HuH-7 (cell line): ENCODE data around the gene MRPL45.

Experiments used
- DNase-seq: peaks from one replicate; pipeline ENCODE4 v3.0.0; 2011; ENCODE audit warnings: low spot score

MRPL45 gene

DNA sequence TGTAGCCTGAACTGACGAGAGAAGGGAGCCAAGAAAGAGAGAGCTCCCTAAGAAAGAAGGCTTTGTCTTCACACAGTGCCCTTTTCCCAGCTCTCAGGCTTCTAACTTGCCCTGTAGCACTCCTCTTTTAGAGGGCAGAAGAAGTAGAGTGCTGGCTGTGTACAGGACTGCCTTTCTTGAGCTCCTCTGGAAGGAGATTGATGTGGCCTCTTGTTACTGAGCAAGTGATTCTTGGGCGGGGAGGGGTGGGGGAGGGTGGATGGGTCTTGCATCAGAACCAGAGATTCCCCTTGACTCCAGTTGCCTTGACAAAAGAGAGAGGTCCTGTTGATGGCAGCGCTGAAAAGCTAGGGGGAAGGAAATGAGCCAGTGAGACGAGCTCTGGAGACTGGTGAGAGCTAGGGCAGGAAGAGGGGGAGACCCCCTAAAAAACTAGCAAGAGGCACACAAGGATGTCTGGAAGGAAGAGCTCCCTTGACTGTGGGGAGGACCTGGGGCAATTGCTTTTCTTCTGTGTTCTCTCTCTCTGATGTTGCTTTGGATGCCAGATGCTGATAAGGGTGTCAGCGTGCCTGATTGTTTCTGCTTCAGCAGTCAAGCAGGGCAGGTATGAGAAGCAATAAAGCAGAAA is 28.4 kb downstream of the MRPL45 start:
- DNase-seq, result no peak

DNA sequence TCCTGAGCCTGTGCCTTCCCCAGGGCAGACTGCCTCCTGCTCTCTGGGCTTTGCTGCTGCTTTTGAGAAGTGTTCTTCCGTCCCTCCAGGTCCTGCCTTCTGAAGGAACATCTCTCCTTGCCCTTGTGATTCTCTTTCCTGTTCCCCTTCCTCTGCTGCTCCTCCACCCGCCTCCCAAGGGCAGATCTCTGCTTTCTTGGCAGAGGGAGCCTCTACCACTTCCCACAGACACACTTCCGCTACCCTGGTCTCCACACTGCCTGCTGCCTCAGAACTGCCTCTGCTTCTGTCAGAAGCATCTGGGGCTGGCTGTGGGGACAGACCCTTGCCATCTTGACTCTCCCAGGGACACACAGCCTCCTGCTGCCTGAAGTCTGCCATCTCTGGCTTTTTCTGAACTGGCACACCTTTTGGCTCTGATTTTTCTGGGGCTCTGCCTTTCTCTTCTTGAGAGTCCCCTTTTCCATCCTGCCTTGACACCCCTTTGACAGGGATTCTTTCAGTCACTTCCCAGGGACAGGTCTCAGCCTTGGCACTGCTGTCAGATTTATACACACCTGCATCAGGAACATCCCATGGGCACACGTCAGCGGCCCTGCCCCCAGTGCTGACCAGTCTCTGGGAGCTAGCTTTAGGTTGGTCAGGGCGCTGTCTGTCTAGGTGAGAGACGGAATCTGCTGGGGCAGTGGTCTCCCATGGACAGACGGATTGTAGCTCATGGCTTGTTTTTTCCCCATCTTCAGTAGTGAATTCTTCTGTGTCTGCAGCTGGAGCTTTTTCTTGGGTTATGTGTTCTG is 30.2 kb downstream of the MRPL45 start:
- DNase-seq, result no peak

DNA sequence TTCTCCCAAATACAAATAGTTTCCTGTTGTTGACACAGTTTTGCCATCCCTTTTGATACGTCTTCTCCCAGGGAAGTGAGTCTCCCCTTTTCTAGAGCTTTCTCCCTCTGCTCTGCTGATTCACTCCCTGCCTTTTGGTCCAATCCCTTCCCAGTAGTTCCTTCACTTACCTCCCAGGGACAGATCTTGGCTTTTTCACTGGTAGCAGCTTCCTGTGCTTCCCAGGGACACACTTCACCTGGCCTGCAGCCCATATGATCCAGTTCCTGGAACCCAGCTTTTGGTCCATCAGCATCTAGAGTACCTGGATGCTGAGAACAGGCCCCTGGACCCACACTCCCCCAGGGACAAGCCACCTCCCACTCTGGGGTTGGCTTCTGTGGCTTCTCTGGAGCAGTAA is 31.0 kb downstream of the MRPL45 start:
- no peak for DNase-seq

DNA sequence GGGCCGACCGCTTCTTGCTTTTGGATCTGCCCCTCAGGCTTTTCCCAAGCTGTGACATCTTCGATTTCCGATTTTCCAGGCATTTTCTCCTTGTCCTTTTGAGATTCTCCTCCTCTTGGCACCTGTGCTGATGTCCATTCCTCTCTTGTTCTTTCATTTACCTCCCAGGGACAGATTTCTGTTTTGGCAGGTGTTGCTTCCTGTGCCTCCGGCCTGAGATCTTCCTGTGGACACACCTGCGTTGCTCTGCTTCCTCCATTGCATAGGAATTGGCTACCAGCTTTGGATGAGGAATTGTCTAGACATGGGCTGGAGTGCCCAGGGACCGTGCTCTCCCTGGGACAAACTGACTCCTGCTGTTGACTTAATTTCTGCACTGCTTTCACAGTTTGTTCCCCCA is 31.7 kb downstream of the MRPL45 start:
- DNase-seq, result no peak

DNA sequence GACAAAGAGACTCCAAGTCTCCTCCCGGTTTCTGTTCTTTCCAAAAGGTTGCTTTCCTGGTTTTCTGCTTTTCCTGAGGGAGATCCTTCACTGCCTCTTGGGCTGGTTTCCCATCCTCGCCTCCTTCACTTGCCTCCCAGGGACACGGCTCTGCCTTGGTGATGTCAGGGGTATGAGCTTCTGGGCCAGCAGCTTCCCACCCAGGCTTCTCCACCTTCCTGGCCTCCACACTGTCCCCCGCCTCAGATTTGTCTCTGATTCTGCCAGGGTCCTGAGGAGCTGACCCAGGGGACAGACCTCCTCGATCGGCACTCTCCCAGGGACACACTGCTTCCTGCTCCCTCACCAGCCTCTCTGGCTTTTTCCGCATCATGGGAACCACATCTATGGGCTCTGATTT is 32.3 kb downstream of the MRPL45 start:
- DNase-seq, result no peak

DNA sequence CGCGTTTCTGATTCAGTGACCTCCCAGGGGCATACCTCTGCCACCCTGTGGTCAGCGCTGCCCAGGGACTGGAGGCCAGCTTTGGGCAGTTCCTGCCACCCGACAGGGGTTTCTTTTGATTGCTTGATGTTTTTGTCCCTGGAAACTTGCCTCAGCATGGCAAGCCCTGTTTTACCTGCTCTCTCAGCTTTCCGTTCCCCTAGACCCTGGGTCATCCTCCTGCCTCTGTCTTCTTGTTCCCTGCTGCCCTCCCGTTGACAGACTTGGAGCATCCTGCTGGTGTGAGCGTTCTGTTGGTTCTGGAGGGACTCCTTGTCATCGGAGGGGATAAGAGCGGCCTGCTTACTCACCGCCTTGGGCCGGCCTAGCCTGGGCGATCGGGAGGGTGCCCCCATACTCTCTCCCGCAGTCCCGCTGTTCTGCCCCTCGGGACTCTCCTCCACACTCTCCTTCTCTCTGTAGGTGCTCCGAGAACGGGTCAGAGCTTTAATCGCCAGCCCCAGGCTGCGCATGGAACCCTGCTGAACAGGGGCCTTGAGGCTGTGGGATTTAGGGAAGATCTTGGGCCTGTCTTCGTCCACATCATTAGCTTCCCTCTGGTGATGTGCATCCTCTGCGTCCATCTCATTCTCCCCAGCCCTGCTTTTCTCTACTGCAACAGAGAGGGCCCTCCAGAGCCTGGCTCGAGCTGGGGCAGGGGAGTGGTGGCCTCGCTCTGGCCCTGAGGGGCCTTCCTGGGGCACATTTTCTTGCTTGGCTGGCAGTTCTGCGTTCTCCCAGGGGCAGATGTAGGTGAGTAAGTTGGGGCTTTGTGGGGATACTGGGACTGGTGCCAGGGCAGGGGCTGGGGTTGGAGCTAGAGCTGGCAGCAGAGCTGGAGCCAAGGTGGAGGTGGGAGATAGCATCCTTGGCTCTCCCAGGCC is 33.1 kb downstream of the MRPL45 start:
- DNase-seq, result no peak

DNA sequence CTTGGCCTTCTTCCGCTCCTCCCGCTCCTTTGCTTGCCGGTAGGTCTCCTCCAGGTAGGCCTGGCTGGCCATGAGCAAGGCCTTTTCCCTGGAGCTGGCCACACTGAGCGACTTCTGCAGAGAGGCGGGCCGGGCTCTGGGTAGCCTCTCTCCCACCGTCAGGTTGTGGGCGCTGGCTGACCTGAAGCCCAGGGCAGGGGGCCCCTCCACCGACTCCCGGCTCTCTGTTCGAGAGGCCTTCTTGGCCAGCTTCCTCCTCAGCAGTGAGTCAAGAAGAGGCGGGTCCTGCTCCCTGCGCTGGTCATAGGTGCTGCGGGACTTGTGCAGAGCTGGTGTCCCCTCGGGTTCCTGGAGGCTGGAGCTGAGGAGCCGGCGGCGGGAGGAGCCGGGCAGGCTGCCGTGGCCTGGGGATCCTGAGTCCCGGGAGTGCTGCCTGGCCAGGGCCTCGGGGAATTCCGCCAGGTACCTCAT is 34.0 kb downstream of the MRPL45 start:
- DNase-seq, result no peak

DNA sequence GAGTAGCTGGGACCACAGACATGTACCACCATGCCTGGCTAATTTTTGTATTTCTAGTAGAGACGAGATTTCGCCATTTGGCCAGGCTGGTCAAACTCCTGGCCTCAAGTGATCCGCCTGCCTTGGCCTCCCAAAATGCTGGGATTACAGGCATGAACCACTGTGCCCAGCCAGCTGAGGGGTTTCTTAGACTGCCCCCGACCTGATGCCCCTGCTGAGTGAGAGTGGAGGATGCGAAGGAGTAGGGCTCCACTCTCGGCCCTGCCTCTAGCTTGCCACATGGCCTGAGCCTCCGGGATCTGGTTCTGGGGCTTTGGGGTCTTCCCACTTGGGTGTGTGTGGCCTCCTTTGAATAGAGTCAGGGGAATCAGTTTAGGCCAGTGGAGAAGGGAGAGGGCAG is 35.8 kb downstream of the MRPL45 start:
- DNase-seq, result no peak

DNA sequence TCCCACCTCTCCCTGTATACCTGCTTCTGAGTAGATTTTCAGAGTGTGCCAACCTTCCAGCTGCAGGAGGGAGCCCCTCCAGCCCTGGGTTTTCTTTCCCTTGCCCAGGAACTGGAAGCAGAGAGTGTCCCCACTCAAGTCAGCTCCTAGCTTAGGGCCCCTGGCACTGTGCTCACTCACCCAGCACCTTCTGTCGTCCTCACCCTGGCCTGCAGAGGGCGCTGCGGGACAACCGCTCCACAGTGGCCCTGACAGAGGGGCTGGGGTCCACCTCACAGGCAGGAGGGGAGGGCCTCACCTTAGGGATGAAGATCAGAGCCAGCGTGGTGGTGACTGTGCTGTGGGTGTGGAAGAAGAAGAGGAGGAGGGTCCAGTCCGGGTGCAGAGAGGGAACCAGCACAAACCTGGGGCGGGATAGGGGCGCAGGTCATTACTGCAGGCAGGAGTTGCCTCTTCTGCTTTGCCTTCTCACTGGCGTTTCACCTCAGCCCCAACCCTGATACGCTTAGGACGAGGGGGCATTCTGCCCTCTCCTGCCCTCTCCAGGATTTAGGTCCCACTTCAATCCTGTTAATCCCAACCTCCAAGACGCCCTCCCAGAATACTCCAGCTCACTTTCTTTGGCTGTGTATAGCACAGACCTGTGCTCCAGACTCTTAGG is 36.8 kb downstream of the MRPL45 start:
- peak; percentile 89 for DNase-seq

DNA sequence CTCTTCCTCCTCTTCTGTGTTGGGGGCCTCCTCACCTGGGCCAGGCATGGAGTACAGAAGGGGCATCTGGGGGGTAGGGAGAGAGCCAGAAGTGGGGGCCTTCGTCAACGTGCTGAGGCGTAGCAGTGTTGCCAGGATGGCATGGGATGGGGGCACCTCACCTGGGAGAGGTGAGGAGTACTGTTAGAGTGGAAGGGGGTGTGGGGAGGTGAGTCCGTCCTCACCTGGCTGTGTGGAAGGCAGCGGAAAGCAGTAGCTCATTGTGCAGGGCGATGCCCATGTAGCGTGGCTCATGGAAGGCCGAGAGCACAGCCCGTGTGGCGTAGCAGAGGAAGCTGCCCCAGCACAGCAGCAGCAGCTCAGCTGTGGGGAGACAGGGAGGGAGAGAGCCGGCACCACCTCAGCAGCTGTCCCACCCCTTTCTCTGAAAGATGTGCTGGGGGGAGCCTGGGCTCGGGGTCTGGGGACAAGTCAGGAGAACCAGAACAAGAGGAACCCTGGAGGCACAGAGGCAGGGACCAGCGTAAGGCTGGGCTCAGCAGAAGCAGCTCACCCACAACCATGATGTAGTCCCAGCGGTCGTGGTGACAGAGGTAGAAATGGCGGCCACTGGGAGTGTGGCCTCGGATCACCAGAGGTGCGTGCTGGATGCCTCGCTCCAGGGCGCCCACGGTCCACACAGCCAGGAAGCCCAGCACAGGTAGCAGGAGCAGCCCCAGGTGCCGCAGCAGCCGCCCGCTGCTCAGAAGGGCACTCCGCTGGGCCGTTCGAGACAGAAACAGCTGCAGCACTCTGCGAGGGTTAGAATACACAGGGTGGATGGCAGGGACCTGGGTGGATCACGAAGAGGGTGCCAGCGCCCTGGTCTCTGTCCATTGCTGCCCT is 37.8 kb downstream of the MRPL45 start:
- DNase-seq, result no peak

DNA sequence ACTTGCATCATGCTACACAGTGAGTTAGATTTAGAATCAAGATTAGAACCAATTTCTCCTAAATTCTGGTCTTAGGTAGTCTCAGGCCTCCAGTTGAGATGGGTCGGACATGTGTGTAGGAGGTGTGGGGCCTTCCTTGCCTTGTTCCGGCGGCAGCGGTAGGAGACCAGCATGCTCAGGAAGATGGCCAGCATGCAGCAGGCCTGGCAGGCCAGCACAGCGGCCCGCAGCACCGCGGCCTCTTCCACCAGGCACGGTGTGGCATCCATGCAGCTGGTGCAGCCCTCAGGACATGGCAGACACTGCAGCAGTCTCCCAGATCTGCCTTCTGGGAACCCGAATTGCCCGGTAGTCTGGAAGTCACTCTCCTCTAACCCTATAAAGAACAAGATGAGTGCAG is 39.9 kb downstream of the MRPL45 start:
- DNase-seq, result no peak

DNA sequence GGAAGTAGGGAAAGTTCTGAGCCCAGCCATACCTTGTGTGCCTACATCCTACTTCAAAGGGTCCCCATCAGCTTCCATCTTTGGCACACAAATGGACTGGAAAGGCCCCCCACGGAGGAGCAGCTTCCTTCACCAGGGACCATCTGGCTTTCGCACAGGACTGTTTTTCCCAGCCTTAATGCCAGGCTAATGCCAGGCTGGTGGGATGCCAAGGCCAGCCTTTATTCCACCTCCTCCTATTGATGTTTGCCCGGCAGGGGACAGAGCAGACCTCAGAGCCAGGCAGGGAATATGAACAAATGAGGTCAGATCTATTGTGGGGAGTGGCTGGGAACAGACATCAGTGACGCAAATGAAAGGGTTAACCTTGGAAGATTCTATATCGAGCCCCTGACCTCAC is 41.1 kb downstream of the MRPL45 start:
- DNase-seq, result no peak

DNA sequence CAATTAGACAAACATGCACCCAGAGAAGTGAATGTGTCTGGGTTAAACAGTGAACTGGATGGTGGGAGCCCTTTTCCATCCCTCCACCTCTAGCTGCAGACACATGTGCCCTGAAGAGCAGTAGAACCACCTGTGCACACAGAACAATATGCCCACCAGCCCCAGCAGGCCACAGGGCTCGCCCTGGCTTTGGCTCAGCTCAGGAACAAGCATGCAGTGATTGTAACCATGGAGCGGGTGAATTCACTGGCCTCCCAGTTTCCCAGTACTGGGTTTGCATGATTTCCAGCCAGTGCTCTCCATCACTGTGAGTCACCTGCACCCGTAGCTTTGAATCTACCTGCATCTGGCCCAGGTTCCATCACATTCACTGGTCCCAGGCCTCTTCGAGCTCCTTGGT is 41.6 kb downstream of the MRPL45 start:
- DNase-seq, result no peak

DNA sequence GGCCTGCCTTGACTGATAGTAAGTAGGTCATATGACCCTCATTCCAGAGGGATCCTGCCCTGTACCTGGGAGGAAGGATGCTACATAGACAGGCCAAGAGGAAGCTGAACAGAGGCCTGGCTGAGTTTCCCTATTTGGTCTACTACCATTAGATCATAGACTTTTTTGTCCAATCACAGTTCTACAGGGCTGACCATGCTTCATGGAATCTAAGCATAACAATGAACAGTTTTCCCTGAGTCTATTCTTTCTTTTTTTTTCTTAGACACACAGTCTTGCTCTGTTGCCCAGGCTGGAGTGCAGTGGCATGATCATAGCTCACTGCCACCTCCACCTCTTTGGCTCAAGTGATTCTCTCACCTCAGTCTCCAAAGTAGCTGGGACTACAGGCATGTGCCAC is 42.9 kb downstream of the MRPL45 start:
- DNase-seq, result no peak

DNA sequence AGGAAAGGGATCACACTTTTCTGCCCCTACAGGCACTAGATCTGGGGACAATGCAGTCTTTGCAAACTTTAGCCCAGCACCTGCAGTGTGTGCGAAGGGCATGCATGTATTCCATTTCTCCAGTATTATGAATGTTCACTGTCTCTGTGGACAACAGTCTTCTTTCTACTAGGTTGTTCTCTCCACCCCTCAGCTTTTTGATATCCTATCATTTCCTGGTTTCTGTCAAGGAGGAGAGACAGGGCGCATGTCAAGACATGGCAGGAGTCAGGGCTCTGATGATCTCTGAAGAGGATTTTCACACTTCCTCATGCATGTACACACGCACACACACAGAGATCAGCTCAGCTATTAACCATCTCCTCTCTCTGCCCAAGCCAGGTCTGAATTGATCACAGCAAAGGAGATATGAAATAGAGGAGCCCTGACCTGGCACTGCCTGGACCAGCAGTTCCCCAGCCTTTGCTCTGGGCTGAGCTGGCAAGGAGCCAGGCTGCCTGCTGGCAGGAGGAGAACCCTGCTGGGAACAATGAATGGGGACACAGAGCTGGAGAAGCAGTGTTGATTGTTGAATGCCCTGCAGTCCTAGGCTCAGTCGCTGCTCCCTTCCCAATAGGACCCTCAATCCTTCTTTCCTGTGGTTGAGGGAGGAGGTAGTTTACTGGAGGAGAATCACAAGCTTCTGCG is 44.2 kb downstream of the MRPL45 start:
- no peak for DNase-seq

DNA sequence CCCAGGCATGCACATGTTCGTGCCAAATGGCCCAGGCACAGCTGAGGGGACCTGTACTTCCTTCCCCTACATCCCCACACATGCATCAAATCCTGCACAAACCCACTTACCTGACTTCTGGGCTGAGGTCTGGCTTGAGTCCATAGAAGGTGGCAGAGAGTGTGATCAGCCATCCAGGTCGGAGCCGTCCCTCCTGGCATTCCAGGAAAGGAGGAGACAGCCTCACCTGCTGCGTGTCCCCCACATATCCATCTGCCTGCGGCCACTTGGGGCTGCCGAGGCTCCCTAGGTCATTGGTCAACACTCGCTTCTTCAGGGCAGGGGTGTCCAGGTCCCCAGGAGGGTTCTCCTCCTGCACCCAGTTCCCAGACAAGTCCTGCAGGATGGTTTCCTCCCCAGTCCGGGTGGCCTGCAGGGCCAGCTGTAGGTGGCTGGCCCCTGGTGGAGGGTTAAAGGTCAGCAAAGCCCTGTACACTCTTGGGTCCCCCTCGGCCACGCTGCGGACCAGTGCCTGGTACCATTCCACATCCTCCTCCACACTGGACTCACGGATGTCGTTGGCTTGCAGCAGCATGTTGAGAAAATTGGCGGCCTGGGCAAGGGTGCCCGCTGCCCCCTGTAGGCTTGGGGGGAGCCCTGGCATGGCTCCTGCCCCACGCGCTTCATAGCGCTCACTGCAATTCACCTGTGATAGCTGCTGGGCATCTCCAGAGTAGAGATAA is 46.1 kb downstream of the MRPL45 start:
- no peak for DNase-seq

DNA sequence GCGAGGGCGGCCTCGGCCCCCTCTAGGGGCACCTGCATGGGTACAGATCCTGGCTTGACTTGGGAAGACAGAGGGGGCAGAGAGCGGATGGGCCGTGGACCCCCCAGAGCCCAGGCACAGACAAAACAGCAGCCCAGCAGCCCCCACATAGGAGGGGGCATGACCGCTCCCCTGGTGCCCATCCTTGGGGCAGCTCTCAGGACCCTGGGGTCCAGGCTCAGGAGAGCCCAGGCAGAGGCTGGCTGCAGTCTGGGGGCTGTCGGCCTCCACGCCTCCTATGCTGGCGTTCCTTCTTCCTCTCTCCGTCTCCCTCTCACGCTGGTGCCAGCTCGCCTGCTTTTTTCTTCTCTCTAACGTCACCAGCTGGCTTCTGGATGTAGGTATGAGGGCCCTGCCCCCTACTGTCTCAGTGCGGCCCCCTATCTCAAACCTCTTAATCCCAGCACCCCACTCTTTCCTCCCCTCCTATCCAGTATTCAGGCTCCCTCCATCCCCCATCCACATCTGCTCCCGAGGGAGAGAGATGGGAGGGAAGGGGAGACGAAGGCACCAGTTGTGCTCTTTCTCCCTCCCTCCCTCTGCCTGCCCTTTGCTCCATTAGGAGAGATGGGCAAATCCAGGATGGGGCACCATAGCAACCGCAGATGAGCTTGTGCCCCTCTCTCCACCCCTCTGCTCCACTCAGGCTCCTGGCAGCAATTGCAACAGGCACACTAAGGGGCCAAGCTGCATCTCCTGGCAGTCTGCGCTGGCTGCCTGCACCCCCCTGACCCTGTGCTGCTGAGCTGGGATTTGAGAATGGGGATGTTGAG is 46.8 kb downstream of the MRPL45 start, which contains the start of gene GPR179:
GPR179 (minus strand) TSS at position 349 of the 812 bp plus-strand sequence; CDS start at position 182, 167 bp downstream.
- DNase-seq, result no peak

DNA sequence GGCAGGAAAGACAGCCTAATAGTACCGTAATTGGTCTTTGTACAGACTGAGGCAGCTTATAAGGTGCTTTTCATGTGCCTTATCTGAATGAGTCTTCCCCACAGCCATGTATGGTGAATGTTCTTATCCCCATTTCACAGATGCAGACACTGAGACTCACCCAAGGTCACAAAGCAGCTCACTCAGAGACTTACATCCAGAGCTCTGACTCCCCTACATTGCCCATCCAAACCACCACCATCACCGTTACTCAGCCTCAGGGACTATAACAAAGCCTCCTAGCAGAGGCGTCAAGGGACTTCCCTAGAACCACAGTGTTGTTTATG is 47.4 kb downstream of the MRPL45 start:
- no peak for DNase-seq

DNA sequence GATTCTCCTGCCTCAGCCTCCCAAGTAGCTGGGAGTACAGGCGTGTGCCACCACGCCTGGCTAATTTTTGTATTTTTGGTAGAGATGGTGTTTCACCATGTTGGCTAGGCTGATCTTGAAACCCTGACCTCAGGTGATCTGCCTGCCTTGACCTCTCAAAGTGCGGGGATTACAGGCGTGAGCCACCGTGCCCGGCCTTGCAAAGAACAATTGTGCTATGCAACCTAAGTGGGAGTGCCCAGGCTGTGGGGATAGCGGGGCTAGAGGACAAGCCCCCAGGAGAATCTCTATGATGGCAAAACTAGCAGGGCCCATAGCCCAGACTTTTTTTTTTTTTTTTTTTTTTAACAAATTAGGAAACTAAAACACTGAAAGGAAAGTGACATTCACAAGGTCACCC is 48.8 kb downstream of the MRPL45 start:
- no peak for DNase-seq
